ENCODE results near the gene SMIM24.
"Not testable (repeated sequence)": the region's sequence is repeated elsewhere in the genome, so short reads cannot be mapped to it uniquely, and the experiment has no call there.

SMIM24 gene

GRCh38 chr19:3433805-3434540, 46.4 kb downstream of the SMIM24 start:
- Mint-ChIP-seq H3K27ac (peak overlapping the region; percentile 100), H3K4me1 (ENCODE audit: low read depth) (peaks cover 17% of the 10 kb centered on the region), H3K27me3 (no peaks in the 10 kb centered on the region), H3K9me3 (peaks cover 2% of the 10 kb centered on the region), H3K4me3 (peak overlapping the region; percentile 93), H3K36me3 (ENCODE audit: low read depth) (peaks cover 34% of the 10 kb centered on the region)
- no peak for DNase-seq

GRCh38 chr19:3433313-3433712, 47.0 kb downstream of the SMIM24 start:
- Mint-ChIP-seq H3K27ac (no peak overlapping the region), H3K36me3 (ENCODE audit: low read depth) (peaks cover 32% of the 10 kb centered on the region), H3K4me3 (no peak overlapping the region)

GRCh38 chr19:3431760-3432397, 48.4 kb downstream of the SMIM24 start:
- H3K9me3 Mint-ChIP-seq, result peaks cover 2% of the 10 kb centered on the region
- no peak overlapping the region for H3K4me3 Mint-ChIP-seq
- no peak overlapping the region for H3K27ac Mint-ChIP-seq
- peaks cover 29% of the 10 kb centered on the region for H3K36me3 Mint-ChIP-seq (ENCODE audit: low read depth)
- H3K27me3 Mint-ChIP-seq, result no peaks in the 10 kb centered on the region
- peaks cover 17% of the 10 kb centered on the region for H3K4me1 Mint-ChIP-seq (ENCODE audit: low read depth)
- DNase-seq, result no peak

More at GRCh38 chr19:3433313-3433712, 47.0 kb downstream of the SMIM24 start:
- DNase-seq, result no peak
- peaks cover 17% of the 10 kb centered on the region for H3K4me1 Mint-ChIP-seq (ENCODE audit: low read depth)
- H3K27me3 Mint-ChIP-seq, result no peaks in the 10 kb centered on the region
- H3K9me3 Mint-ChIP-seq, result peaks cover 2% of the 10 kb centered on the region

GRCh38 chr19:3430366-3430680, 50.0 kb downstream of the SMIM24 start:
- H3K27me3 Mint-ChIP-seq, DNase-seq, H3K4me3 Mint-ChIP-seq, H3K9me3 Mint-ChIP-seq, H3K27ac Mint-ChIP-seq: not testable (repeated sequence)
- peaks cover 33% of the 10 kb centered on the region for H3K36me3 Mint-ChIP-seq (ENCODE audit: low read depth)
- H3K4me1 Mint-ChIP-seq (ENCODE audit: low read depth), result peaks cover 13% of the 10 kb centered on the region

GRCh38 chr19:3426433-3426832, 53.9 kb downstream of the SMIM24 start:
- no peaks in the 10 kb centered on the region for H3K27me3 Mint-ChIP-seq
- no peak overlapping the region for H3K4me3 Mint-ChIP-seq
- no peaks in the 10 kb centered on the region for H3K4me1 Mint-ChIP-seq (ENCODE audit: low read depth)
- peaks cover 16% of the 10 kb centered on the region for H3K36me3 Mint-ChIP-seq (ENCODE audit: low read depth)
- H3K9me3 Mint-ChIP-seq, result no peaks in the 10 kb centered on the region
- DNase-seq, result no peak
- no peak overlapping the region for H3K27ac Mint-ChIP-seq
